PC-3 (cell line): Measurements from ENCODE around the gene PANK4. TPM values are rescaled to one million over a fixed set of nuclear protein-coding genes. Genes with fewer than 3 reads are reported as not detected.

Experiments used
- ATAC-seq: fragments of 200-7000 bp; cut with Tn5 transposase; 2 replicates; pipeline ENCODE4 v1.9.1; 2020; ENCODE audit warnings: mild to moderate bottlenecking, moderate library complexity
- BruUV-seq: library from RNA; stranded (reverse); fragments of 400-500 nt; replicated peaks from 2 replicates; lab custom pipeline; 2021; lab: Mats Ljungman, UMichigan
- CTCF ChIA-PET: fragments of 300-600 bp; sonication (Branson Sonifier 250); formaldehyde crosslinking; loops from one replicate; lab custom pipeline; 2022; ENCODE audit warnings: antibody characterized with exemption; lab: Charles Lee
- POLR2A ChIA-PET: fragments of 300-600 bp; sonication (Branson Sonifier 250); formaldehyde crosslinking; loops from one replicate; lab custom pipeline; 2022; ENCODE audit warnings: antibody characterized with exemption; ENCODE audit not compliant: unreplicated experiment; lab: Charles Lee
- DNase-seq: peaks from one replicate; pipeline ENCODE4 v3.0.0-alpha.2; 2015
- H2AFZ ChIP-seq: fragments of 300-600 bp; sonication (generic); 2 replicates; pipeline ENCODE4 v1.6.0; 2016; ENCODE audit warnings: antibody characterized with exemption, low read length
- H3F3A ChIP-seq: fragments of 300-600 bp; sonication (generic); one replicate; pipeline ENCODE4 v1.6.0; 2017; ENCODE audit warnings: antibody characterized with exemption, low read length, control low read depth, mild to moderate bottlenecking; ENCODE audit not compliant: unreplicated experiment
- H3K27ac ChIP-seq: fragments of 300-600 bp; sonication (generic); 2 replicates; pipeline ENCODE4 v1.5.1; 2016; ENCODE audit warnings: mild to moderate bottlenecking, low read length
- H3K27me3 ChIP-seq: fragments of 300-600 bp; sonication (generic); 2 replicates; pipeline ENCODE4 v1.6.1; 2016; ENCODE audit warnings: low read length, mixed read lengths
- H3K36me3 ChIP-seq: fragments of 300-600 bp; sonication (generic); 2 replicates; pipeline ENCODE4 v1.6.1; 2016; ENCODE audit warnings: low read depth, mixed run types, low read length, mixed read lengths
- H3K4me1 ChIP-seq: fragments of 300-600 bp; sonication (generic); 2 replicates; pipeline ENCODE4 v1.5.1; 2016; ENCODE audit warnings: low read length; ENCODE audit not compliant: insufficient read depth
- H3K4me2 ChIP-seq: fragments of 300-600 bp; sonication (generic); 2 replicates; pipeline ENCODE4 v1.6.0; 2016; ENCODE audit warnings: low read length
- H3K4me3 ChIP-seq: fragments of 300-600 bp; sonication (generic); 2 replicates; pipeline ENCODE4 v1.5.1; 2016; ENCODE audit warnings: mild to moderate bottlenecking, low read length, mixed read lengths
- H3K79me2 ChIP-seq: fragments of 300-600 bp; sonication (generic); 2 replicates; pipeline ENCODE4 v1.6.1; 2017; ENCODE audit warnings: low read length, mixed read lengths
- H3K9ac ChIP-seq: fragments of 300-600 bp; sonication (generic); 2 replicates; pipeline ENCODE4 v1.6.0; 2016; ENCODE audit warnings: mild to moderate bottlenecking, low read length
- H3K9me2 ChIP-seq: fragments of 300-600 bp; sonication (generic); replicated peaks from 2 replicates; pipeline ENCODE4 v1.6.1; 2016; ENCODE audit warnings: mixed run types, low read length, mixed read lengths
- H3K9me3 ChIP-seq: fragments of 300-600 bp; sonication (generic); 2 replicates; pipeline ENCODE4 v1.6.1; 2016; ENCODE audit warnings: low read length, mixed read lengths
- H4K20me1 ChIP-seq: fragments of 300-600 bp; sonication (generic); 2 replicates; pipeline ENCODE4 v1.6.1; 2016; ENCODE audit warnings: low read length, mixed read lengths
- EZH2 ChIP-seq: fragments of 300-600 bp; sonication (generic); IDR thresholded peaks from one replicate; pipeline ENCODE4 v1.6.1; 2017; ENCODE audit warnings: antibody characterized with exemption, mild to moderate bottlenecking, low read length; ENCODE audit not compliant: unreplicated experiment
- EZH2phosphoT487 ChIP-seq: fragments of 300-600 bp; sonication (generic); IDR thresholded peaks from 2 replicates; pipeline ENCODE4 v1.6.1; 2018; ENCODE audit warnings: mild to moderate bottlenecking, antibody characterized with exemption, low read length, borderline replicate concordance
- intact Hi-C: fragments of 100-400 bp; cut with micrococcal nuclease; formaldehyde crosslinking; loops from 2 replicates; pipeline ENCODE4 v1.9.0; 2023
- total RNA-seq: library from RNA; depleted of rRNA; stranded (reverse); fragments of >200 nt; gene quantifications from 2 replicates; pipeline ENCODE4 v1.2.3, GENCODE V29; 2014
- TF ChIP-seq, protein P1 (sequence below): fragments of 300-600 bp; sonication (generic); conservative IDR thresholded peaks from 2 replicates; pipeline ENCODE4 v1.5.1; 2017; ENCODE audit warnings: antibody characterized with exemption, low read depth, mild to moderate bottlenecking, low read length

The PANK4 gene
- total RNA-seq, 1 experiment from 2014 or later, result 69.4 TPM

DNA sequence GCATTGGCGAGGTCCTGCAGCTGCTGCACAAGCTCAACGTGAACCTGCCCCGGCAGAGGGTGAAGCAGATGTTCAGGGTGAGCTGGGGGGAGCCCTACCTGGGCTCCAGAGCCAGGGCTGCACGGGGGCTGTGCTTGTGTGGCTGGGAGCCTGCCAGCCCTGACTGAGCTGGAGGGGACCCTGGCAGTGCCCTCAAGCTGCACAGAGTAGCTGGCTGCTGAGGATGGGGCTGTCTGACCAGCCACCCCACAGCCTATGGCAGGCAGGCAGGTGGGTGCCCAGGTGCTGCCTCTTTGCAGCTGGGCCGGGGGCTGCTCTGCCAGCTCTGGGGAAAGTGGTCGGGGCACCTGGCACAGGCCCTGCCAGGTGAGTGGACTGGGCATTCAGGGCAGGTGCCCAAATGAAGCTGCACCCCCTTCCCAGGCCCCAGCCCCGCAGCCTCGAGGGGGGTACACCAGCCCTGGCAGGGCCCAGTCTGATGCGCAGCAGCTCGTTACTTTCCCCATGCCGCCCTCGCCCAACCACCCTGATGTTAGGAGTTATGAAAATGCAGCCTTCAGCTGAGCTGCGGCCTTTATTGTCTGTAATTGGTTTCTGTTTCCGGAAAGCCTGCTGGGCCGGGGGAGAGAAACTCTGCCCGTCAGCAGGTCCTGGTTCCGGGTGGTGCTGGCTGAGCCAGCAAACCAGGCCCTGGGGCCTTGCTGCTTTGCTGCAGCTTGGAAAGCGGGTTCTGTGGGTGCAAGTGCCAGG, 46.0 kb downstream of the PANK4 start:
- no peak for DNase-seq
- H2AFZ ChIP-seq, result no peak overlapping the region
- POLR2A ChIA-PET, result interaction anchor here (0.5 kb wide), 1 partner anchor 952 kb away, joined by 3 read pairs; no protein-coding TSS in a partner anchor
- TF ChIP-seq, protein P1, sequence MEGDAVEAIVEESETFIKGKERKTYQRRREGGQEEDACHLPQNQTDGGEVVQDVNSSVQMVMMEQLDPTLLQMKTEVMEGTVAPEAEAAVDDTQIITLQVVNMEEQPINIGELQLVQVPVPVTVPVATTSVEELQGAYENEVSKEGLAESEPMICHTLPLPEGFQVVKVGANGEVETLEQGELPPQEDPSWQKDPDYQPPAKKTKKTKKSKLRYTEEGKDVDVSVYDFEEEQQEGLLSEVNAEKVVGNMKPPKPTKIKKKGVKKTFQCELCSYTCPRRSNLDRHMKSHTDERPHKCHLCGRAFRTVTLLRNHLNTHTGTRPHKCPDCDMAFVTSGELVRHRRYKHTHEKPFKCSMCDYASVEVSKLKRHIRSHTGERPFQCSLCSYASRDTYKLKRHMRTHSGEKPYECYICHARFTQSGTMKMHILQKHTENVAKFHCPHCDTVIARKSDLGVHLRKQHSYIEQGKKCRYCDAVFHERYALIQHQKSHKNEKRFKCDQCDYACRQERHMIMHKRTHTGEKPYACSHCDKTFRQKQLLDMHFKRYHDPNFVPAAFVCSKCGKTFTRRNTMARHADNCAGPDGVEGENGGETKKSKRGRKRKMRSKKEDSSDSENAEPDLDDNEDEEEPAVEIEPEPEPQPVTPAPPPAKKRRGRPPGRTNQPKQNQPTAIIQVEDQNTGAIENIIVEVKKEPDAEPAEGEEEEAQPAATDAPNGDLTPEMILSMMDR, result no peak
- TF ChIP-seq EZH2phosphoT487 (no peak), EZH2 (no peak)
- no peaks in the 10 kb centered on the region for H3K9me2 ChIP-seq
- no peaks in the 10 kb centered on the region for H3K79me2 ChIP-seq
- H4K20me1 ChIP-seq, result no peaks in the 10 kb centered on the region
- H3K27me3 ChIP-seq, result no peaks in the 10 kb centered on the region
- no peak overlapping the region for H3K4me2 ChIP-seq
- intact Hi-C loops, result no loop called here
- H3K4me1 ChIP-seq, result no peaks in the 10 kb centered on the region
- no peaks in the 10 kb centered on the region for H3K9me3 ChIP-seq
- no peak overlapping the region for H3K9ac ChIP-seq
- ATAC-seq, result no peak
- H3K27ac ChIP-seq, result no peak overlapping the region
- CTCF ChIA-PET, result interaction anchor here (1.2 kb wide), 1 partner anchor 20 kb away, joined by 5 read pairs; no protein-coding TSS in a partner anchor
- no TSS peak for BruUV-seq
- no peaks in the 10 kb centered on the region for H3K36me3 ChIP-seq
- no peak overlapping the region for H3K4me3 ChIP-seq
- H3F3A ChIP-seq, result no peaks in the 10 kb centered on the region

DNA sequence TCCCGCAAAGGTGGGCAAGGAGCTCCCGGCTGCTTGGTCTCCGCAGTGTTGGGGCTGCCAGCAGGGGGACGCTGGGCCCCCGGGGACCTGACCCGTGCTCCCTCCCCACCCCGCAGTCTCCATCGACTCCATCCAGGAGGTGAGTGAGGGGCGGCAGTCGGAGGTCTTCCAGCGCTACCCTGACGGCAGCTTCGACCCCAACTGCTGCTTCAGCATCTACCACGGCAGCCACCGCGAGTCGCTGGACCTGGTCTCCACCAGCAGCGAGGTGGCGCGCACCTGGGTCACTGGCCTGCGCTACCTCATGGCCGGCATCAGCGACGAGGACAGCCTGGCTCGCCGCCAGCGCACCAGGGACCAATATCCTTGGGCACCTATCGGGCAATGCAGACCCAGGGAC, 46.8 kb downstream of the PANK4 start:
- Histone ChIP-seq H3K27ac (no peak overlapping the region), H3K27me3 (no peaks in the 10 kb centered on the region), H3K9ac (no peak overlapping the region), H3K36me3 (no peaks in the 10 kb centered on the region), H3F3A (no peaks in the 10 kb centered on the region), H2AFZ (no peak overlapping the region), H3K4me3 (no peak overlapping the region), H3K9me2 (no peaks in the 10 kb centered on the region), H3K9me3 (no peaks in the 10 kb centered on the region), H3K4me1 (no peaks in the 10 kb centered on the region), H3K4me2 (no peak overlapping the region), H4K20me1 (no peaks in the 10 kb centered on the region), H3K79me2 (no peaks in the 10 kb centered on the region)
- CTCF ChIA-PET, result no interaction called here
- intact Hi-C loops, result no loop called here
- DNase-seq (no peak), ATAC-seq (no peak)
- BruUV-seq, result no TSS peak
- TF ChIP-seq, protein P1, result no peak
- TF ChIP-seq EZH2phosphoT487, result no peak
- no peak for TF ChIP-seq EZH2
- POLR2A ChIA-PET, result interaction anchor here (0.5 kb wide), 1 partner anchor 953 kb away, joined by 3 read pairs; no protein-coding TSS in a partner anchor

DNA sequence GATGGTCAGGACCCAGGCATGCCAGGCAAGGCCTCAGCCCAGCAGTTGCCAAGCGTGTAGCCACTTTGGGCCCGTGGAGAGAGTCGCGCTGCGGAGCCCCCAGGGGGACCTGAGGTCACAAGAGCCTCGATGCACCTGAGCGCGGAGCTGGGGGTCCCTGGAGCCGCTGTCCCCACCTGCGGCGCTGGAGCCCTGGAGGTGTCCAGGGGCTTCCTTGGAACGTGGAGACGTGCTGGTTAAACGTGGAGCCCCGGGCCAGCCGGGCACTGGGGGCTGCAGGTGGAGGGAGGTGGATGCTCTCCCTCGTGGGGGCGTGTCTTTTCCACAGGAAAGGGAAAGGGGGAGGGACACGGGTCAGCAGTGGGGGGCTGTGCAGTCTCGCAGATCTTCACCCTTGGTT, 47.2 kb downstream of the PANK4 start:
- DNase-seq, result no peak

More for the DNA sequence above, 47.2 kb downstream of the PANK4 start:
- Histone ChIP-seq H3K4me1 (no peaks in the 10 kb centered on the region), H3K9me3 (no peaks in the 10 kb centered on the region), H3F3A (no peaks in the 10 kb centered on the region), H3K27ac (no peak overlapping the region), H3K36me3 (no peaks in the 10 kb centered on the region), H3K9ac (no peak overlapping the region), H3K4me2 (no peak overlapping the region), H3K4me3 (no peak overlapping the region), H4K20me1 (no peaks in the 10 kb centered on the region), H3K9me2 (no peaks in the 10 kb centered on the region), H3K79me2 (no peaks in the 10 kb centered on the region), H3K27me3 (no peaks in the 10 kb centered on the region), H2AFZ (no peak overlapping the region)
- BruUV-seq, result no TSS peak
- ChIA-PET POLR2A (no interaction called here), CTCF (no interaction called here)
- intact Hi-C loops, result no loop called here
- no peak for ATAC-seq
- TF ChIP-seq, protein P1, result no peak
- TF ChIP-seq EZH2 (no peak), EZH2phosphoT487 (no peak)
